ENCODE results near the gene COL5A2.

Gene COL5A2

DNA sequence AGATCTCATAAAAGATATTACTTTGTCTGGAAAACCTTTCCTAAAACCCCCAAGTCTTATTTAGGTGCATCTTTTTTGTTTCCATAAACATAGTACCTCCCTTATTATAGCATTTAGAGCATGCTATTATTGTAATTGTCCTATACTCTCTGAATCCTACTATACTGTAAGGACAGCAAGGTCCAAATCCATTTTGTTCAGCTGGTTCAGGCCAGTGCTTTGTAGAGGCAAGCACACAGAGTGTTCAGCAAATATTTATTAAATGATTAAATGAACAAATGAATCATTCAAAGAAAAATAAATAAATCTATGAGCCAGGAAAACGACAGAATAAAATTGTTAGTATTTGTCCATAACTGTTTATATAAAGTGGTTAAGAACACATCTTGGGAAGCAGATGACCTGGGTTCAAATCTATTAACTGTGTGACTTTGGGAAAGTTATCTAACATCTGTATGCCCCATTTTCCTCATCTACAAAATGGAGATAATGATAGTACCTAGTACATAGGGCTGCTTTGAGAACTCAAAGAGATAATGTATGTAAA lies 119.4 kb downstream of the COL5A2 start:
- no peak for FAIRE-seq
- DNase-seq (ENCODE audit: insufficient read length, low spot score), result no peak

DNA sequence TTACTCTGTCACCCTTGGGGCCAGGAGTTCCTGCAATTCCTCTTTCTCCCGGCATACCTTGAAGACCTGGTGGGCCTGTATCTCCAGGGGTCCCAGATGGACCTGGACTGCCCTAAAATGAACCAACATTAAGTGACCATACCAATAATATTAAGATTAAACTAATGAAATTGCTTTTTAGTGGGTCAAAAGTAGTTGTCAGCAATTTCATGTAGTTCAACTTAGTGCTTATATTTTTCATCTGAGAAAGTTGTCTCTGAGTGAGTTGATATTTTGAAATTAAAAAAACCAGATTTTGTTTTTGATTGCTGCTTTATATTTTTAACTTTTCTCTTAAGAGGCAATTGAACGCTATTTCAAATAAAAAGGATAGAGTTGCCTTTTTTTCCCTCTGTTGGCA lies 122.2 kb downstream of the COL5A2 start:
- DNase-seq (ENCODE audit: insufficient read length, low spot score) (no peak), FAIRE-seq (no peak)

DNA sequence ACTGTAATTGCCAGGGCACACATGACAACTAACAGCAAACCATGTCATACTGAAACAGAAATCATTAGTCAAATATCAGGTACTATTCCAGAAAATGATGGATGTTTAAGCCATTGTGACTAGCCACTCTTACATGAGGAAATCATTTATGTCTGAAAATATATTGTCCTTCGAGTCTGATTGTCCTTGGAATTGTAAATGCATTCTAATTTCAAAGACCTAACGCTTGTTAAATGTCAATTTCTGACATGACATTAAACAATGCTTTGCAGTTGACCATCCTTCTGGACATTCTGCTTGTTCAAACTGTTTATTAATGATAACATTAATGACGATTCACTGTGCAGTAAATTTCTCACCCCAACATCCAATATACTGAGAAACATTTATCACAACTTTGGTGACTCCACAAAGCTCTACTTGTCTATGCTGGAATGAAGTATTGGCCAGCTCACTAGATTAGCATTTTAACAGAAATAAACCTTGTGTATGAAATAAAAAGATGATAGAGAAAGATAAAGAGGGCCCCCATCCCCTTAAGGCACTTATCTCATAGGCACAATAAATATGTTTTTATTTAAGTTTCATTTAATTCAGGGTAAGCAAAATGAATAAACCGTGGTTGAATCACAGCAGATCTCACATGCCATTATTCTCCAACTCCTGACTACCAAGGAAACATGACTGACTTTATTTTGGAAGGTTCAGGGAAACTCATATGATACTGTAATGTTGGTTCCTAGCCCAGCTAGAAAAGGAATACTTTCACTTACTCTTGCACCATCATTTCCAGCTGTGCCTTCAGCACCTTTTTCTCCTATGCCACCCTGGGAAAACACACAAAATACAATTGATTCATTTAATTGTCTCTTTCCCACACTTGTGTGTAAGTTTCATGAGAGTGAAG lies 123.1 kb downstream of the COL5A2 start:
- no peak for FAIRE-seq
- no peak for DNase-seq (ENCODE audit: insufficient read length, low spot score)

DNA sequence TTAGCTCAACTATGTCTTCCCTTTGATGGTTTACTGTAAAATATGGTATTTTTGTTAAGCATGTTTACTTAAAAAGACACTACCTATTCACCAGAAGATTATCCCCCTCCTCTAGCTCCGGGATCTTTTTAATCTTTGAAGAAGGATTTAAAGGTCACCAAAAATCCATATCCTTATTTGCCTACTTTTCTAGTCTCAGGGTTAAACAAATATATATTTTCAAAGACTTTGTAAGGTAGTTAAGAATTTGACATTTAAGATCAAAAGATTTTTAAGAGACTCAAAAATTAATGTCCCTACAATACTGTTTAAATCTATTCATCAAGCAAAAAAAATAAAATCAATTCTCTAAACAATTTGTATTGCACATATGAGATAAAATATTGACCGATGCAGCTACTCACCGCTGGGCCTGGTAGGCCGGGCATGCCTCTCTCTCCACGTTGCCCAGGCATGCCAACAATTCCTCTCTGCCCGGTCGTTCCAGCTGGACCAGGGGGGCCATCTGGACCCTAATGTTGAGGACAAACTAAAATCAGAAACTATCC lies 129.3 kb downstream of the COL5A2 start:
- no peak for DNase-seq (ENCODE audit: insufficient read length, low spot score)
- no peak for FAIRE-seq

DNA sequence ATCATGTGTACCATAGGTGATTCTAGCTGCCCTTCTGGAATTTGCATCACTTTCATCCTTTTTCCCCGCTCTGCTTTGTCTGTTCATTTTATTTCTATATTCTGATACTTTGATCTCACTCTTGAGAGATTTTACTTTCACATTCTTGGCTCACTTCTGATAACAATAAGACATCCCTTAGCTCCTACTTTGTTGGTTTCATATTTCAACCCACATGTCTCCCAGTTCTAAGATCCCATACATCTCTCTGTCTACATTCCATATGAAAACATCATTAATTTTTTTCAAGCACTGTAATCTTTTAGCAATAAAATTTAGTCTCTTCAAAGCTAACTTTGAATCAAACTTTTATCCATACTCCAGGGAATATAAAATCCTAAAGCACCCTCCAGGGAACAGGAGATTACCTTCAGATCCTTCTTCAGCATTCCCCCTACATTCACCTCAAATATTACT lies 129.8 kb downstream of the COL5A2 start:
- DNase-seq (ENCODE audit: insufficient read length, low spot score) (no peak), FAIRE-seq (no peak)

DNA sequence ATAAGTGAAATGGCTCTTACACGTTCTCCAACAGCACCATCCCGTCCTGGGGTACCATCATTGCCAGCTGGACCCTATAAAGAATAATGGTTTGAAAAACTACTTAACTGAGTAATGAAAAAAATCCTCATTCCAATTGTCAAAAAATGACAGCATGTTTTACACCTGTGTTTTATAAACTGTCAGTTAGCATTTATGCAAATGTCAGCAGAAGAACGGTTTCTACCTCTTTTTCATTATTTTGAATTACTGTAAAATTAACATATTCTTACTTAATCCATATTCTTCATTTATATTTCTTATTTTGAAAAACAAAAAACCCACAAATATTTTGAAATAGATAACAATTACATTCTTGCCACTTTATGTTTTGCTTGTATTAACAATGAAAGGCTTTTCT lies 131.4 kb downstream of the COL5A2 start:
- no peak for FAIRE-seq
- no peak for DNase-seq (ENCODE audit: insufficient read length, low spot score)

DNA sequence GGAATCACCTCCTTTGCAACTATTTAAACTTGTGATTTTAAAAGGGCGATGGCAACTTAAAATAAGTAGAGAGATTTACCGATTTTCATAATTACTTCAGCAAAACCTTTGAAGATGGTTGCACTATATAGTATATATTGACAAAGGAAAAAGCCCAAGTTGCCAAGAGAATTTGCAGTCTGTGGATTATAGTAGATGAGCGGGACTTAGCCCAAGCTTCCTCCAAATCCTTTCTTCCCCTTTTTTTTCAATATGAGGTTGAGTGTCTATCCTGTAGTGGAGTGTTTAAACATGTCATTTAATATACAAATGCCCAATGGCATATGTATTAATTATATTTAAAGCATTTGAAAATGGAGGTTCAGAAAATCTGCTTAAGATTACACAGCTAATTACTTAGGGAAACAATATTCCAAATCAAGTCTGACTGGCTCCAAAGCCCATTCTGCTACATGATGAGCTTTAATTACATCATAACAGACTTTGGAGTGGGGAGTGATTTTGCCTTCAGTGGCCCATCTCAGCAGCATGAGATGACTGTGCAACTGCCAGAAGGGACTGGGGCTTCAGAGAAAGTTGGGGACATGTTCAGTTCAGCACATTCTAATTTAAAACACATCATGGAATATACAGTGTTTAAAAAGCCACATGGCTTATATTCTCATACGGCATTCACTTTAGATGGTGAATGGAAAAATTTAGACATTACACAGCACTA lies 132.2 kb downstream of the COL5A2 start:
- no peak for FAIRE-seq
- no peak for DNase-seq (ENCODE audit: insufficient read length, low spot score)

DNA sequence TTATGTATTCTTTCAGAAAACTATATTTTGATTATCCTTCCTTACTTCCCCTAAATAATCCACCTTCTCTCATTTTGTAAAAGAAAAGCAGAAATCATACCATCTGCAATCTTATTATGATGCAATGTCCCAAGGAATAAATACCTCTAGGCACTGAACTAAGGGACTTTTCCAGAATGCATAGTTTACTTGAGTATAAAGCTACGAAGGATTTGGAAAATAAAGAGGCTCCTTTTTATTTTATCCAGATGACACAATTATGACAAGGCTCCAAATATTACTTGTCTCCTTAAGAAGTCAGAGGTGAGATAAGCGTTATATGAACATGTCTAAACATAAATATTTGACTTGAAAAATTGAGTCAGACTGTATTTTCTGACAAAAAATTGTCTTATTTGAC lies 133.2 kb downstream of the COL5A2 start:
- no peak for FAIRE-seq
- DNase-seq (ENCODE audit: insufficient read length, low spot score), result no peak

DNA sequence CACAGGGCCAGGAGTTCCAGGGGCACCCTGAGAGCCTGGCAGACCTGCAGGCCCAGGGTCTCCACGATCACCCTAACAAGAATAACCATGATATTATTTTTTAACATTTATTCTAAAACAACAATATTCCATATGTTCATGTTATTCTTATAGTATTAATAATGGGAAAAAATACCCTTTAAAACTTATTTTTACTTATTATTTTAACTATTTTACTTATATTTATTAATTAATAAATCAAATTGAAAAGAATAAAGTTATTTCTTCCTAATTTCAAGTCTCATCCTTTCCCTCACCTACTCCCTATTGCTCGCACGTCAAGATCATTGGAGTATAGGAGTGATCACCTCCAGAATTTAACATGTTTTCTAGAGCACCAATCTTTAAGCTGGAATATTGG lies 133.7 kb downstream of the COL5A2 start:
- FAIRE-seq, result no peak

DNA sequence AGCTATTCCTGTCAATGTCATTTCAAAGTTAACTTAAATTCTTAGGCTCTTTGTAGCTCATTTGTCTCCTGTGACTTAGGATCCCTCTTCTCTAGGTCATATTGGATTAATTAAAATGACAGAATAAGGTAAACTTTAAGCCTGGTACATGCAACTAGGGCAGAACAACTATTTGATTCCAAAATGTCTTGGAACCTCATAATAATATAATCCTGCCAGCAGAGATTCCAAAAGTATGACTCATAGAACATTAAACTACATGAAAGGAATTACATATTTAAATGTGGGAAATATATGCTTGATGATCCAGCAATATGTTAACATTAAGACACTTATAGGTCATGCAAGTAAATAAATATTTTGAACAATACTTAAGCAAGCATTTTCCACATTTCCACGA lies 142.0 kb downstream of the COL5A2 start:
- FAIRE-seq (no peak), DNase-seq (ENCODE audit: insufficient read length, low spot score) (no peak)

More for the DNA sequence above, 133.7 kb downstream of the COL5A2 start:
- DNase-seq (ENCODE audit: insufficient read length, low spot score), result no peak

DNA sequence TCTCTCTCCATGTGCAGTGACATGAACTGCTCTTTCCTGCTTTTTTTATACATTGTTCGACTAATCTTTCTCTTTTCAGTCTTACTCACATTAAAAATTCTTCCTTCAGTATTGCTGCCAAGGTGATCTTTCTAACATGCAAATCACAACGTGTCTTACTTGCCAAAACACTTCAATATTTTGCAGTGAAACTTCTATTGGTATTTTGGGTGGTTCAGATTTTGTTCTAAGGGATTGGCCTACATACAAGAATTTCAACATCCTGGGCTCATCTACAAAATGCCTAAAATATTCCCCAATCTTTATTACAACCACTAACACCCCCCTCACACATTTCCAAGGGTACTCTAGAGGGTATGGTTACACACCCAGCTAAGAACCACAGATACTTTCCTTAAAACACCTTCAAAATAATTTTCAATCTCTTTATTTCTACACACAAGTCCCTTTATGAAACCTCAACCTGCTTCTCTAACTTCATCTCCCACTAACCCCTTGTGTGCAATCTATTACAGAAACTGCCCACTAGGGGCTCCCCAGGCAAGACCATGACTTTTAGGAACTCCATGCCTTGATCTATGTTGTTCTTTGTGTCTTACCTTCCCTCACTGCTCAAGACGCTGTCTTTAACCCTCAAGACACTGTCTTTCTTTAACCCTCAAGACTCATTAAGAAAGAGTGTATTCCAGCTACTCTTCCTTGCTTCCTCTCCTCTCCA lies 154.5 kb downstream of the COL5A2 start:
- FAIRE-seq (no peak), DNase-seq (ENCODE audit: insufficient read length, low spot score) (no peak)

DNA sequence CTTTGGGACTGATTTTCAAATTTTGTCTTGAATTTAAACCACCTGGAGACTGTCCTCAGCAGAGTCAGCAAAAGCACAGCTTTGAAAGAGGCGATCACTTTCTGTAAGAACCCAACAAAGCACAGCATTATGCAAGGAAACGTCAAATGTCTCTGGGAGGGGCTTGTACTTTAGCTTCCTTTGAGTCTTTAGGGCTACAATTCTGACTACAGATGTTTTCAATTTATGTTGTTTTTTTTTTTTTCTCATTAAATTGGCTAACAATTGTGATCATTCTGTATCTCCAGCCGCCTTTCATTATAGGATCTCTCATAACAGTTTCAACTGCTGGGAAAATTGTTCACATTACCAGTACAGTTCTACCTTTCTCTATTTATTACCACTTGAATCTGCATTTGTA lies 157.1 kb downstream of the COL5A2 start:
- no peak for FAIRE-seq
- DNase-seq (ENCODE audit: insufficient read length, low spot score), result no peak

DNA sequence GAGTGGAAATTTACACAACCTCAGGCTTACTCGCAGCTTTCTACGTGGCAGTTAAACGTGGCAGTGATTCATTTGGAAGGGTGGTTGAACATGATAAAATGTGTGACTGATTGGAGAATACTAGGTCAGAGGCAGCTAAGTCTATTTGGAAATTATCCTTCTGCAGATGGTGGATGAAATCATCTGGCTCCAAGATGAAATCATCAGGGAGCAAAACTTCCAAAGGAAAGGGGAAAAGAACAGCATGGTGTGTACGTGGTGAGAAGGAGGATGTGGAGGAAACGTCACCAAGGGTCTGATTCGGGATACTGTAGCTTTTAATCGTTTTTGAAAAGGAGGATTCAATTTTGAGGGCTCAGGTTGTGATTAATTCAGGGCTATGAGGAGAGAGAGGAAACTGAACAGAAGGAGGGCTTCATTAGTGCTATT lies 157.5 kb downstream of the COL5A2 start:
- FAIRE-seq, result no peak
- DNase-seq (ENCODE audit: insufficient read length, low spot score), result no peak

DNA sequence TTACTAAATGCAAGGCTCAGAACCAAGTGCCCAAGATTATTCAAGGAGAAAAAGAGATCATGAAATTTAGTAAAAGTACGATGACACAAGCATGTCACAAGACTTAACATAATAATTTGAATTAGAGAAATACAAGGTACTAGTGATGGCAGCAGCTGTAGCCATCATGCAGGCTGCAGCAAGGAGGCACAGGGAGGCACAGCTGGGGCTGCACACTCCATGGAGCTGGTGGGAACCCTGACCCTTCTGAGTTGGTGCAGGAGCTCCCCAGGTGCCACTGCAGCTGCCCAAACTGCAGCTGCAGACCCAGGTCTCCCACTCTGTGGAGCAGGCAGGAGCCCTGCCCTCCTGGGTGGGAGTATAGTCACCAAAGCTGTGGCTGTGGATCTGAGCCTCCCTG lies 159.4 kb downstream of the COL5A2 start:
- no peak for DNase-seq (ENCODE audit: insufficient read length, low spot score)
- no peak for FAIRE-seq

DNA sequence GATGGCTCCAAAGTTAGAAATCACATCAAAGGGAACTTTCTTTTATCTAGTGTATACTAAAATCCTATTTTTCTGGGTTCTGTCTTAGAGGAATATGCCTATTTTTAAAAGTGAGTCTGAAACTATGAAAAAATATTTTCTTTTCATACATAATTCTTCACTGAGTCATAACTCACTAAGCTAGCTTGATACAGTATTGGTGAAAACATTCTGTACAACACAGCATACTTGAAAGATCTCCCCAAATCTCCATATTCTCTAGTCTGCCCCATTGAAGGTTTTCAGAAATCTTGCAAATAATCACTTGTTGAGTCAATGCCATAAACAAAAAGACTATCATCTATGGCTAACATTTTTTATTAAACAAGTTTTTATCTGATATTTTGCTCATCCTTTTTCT lies 160.9 kb downstream of the COL5A2 start:
- DNase-seq (ENCODE audit: insufficient read length, low spot score) (no peak), FAIRE-seq (no peak)

DNA sequence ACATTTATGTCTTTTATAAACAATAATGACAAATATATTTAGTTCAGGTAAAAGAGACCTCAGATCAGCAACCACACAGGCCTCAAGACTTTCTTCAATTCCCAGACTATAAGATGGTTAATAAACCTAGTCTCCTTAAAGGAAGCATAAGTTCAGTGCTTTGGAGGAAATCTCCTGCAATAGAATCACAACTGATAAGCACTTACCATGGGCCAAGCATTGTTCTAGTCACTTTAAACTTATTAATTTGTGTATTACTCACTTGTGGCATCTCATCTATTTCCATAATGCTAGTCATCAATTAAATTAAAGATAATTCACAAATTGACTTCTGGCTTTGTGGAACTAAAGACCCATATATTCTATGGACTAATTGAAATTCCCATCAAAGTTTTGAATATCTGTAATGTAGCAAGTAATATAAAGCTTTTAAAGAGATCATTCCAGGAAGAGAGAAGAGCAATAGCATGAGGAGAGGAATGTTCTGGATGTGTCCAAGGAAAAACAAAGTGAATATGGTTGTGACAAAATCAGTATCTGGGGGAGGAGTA lies 163.2 kb downstream of the COL5A2 start:
- no peak for FAIRE-seq

DNA sequence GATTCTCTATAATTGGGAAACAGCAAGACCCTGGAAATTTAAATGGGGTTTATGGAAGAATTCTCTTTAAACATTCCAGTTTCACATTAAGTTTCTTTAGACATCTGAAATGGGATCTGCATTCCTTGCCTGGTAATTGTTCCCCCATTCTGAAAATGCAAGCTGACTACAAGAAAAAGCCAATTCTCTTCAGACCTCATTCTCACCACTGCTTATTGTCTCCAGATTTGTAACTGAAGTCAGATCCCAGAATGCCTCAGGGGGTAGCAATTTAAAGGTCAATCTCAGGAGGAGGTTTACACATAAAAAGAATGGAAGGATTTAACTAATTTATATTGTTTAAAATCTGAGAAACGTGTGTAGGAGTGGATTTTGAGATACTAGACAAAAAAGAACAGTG lies 164.2 kb downstream of the COL5A2 start:
- FAIRE-seq (no peak), DNase-seq (ENCODE audit: insufficient read length, low spot score) (no peak)

More for the DNA sequence above, 163.2 kb downstream of the COL5A2 start:
- no peak for DNase-seq (ENCODE audit: insufficient read length, low spot score)

DNA sequence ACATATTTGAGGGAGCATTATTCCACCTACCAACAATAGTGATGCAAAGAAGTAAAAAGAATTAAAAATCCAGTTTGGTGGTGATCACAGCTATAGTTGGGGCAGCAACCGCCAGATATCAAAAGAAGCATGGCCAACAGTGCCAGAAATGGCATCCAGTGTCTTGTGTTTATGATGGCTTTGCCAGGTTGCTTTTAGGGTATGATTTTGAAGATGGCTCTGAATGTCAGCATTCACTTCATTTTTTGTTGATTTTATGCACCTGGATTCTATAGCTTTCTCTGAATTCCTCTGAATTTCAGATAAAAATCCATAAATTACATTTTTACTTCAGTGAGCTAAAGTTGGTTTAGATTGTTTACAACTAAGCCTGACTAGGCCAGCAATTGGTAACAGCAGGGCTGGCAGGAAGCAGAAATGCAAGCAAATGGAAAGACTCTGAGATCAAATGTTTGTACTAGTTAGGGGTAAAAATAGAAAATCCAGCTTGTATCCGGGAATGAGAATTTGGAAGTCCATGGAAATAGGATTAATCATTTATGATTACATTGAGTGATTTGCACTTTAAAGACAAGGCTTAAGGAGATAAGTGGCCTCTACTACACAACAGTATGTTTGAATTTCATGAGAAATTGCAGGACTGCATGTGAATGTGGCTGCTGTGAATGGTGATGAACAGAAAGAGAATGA lies 165.0 kb downstream of the COL5A2 start:
- DNase-seq (ENCODE audit: insufficient read length, low spot score), result no peak
- no peak for FAIRE-seq

DNA sequence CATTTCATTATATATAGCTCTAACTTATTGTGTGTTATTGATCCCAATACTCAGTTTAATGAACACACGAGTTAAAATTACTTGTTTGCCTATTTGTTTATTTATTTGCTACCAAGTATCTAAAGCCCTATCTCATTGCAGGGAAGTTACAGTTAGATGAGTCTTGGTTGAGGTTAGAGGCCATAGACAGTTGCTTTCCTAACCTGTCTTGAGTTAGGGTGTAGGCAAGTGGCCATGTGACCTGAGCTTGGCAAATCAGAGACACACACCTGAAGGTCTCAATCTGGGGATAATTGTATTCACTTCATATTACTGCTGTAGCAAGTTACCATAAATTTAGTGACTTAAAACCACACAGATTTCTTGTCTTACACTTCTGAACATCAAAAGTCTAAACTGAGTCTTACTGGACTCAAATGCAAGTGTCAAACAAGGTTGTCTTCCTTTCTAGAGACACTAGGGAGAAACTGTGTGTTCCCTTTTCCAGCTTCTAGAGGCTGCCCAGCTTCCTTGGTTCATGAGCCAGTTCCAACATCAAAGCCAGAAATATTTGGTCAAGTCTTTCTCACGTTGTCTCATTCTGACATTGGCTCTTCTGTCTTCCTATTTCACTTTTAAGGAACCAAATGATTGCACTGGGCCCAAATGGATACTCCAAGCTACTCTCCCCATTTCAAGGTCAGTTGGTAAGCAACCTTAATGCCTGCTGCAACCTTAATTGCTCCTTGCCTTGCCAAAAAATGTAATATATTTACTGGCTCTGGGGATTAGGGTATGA lies 165.7 kb downstream of the COL5A2 start:
- DNase-seq (ENCODE audit: insufficient read length, low spot score) (no peak), FAIRE-seq (no peak)

All from GM19239 (cell line).